ENCODE results near the gene ZNF358.

Gene ZNF358

GRCh38 chr19:7512400-7512851 lies 3.5 kb upstream of the ZNF358 start:
- FAIRE-seq (peak; percentile 94), DNase-seq (ENCODE audit: insufficient read length, low spot score) (no peak)
- no peak for TF ChIP-seq CTCF (IDR thresholded peaks at IDR 0.05; ENCODE audit: insufficient read depth, missing control alignments)

DNA sequence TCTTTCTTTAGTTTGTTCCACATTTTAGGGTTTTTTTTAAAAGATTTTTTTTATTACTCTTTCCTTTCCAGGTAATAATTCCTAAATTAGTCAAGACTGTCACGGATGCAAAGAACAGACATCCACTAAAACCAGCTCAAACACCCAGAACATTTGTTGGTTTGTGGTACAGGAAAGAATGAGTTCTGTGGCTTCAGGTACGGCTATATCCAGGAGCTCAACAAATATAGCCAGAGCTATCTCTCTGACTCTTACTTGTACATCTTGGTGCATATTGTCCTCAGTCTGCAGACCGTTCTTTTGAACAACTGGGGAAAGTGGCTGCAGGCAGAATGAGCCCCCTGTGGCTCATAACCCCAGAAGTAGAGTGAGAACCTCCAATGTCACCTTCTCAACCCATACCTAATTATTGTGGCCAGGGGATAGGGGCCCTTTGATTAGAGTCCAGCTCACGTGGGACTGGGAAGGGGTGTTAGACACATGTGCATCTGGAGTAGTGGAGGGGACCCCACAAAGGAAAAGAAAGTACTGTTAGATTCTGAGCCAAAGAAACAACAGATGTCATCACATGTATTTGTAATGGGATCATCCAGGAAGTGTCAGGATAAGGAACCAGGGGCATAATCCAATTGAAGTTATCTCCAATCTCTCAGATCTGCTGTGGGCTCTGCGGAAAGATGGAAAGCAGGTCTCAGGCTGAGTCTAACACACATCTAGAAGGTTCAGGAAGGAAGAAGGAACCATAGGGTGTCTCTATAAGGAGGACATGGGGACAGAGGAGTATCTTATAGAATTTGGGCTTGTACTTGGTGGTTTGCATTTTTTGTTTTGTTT lies 1.9 kb upstream of the ZNF358 start:
- peak; percentile 90 for FAIRE-seq
- DNase-seq (ENCODE audit: insufficient read length, low spot score), result no peak

DNA sequence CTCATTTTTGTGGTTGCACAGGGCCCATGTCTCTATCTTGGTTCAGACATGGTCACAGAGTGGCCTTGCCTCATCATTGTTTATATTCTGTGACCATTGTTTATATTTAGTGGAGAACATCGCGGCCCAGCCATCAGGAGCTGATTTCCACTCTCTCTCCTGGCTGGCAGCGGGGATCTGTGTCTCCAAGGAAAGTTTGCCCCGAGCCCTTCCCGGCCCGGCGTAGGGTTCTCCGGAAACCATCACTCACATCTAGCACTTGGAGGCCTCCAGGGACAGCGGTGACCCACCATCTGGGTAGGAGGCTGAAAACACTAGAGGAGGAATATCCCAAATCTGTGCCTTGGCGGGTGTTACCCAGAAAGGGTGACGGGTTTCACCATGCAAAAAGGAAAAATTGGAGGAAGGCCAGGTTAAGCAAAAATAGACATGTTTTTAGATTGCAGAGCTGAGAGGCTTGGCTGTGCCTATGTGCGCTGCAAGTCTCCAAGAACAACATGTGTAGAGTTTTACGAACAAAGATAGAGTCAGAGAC lies 726 bp upstream of the ZNF358 start:
- FAIRE-seq, result no peak
- no peak for TF ChIP-seq CTCF (IDR thresholded peaks at IDR 0.05; ENCODE audit: insufficient read depth, missing control alignments)
- no peak for DNase-seq (ENCODE audit: insufficient read length, low spot score)

More for the DNA sequence above, 1.9 kb upstream of the ZNF358 start:
- no peak for TF ChIP-seq CTCF (IDR thresholded peaks at IDR 0.05; ENCODE audit: insufficient read depth, missing control alignments)

DNA sequence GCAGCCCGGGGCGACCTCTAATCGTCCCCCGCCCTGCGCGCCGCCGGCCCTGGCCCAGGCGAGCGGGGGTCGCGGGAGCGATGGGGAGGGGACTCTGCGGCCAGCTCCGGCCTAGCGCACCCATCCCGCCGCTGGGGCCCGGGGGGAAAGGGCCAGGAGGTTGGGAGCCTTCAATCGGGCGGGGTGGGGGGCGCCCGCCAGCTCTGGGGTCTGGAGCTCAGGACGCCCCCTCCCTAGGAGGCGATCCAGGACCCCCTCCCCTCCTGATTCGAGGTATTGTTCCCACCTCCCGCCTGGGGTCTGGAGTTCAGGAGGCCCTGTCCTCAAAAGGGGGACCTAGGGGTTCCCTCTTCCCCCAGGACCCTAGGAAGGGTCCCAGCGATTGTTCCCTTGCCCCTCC lies 430 bp downstream of the ZNF358 start:
- no peak for DNase-seq (ENCODE audit: insufficient read length, low spot score)
- TF ChIP-seq CTCF (IDR thresholded peaks at IDR 0.05; ENCODE audit: insufficient read depth, missing control alignments), result no peak
- no peak for FAIRE-seq

GRCh38 chr19:7516878-7517277 lies 975 bp downstream of the ZNF358 start:
- no peak for DNase-seq (ENCODE audit: insufficient read length, low spot score)
- no peak for TF ChIP-seq CTCF (IDR thresholded peaks at IDR 0.05; ENCODE audit: insufficient read depth, missing control alignments)
- no peak for FAIRE-seq

GRCh38 chr19:7519361-7520130 lies 3.6 kb downstream of the ZNF358 start:
- TF ChIP-seq CTCF (IDR thresholded peaks at IDR 0.05; ENCODE audit: insufficient read depth, missing control alignments), result no peak
- no peak for FAIRE-seq
- no peak for DNase-seq (ENCODE audit: insufficient read length, low spot score)

Measured in D721Med (cell line).